Measurements from ENCODE around the gene WDR89. TPM values are rescaled to one million over a fixed set of nuclear protein-coding genes. Genes with fewer than 3 reads are reported as not detected.
A peak's percentile ranks its signal among the peaks of the same experiment; 100 is the strongest.

WDR89 gene

GRCh38 chr14:63551332-63551731 lies 90.3 kb downstream of the WDR89 start:
- Histone ChIP-seq H2BK5ac (ENCODE audit: low read length) (no peak overlapping the region), H2AFZ (ENCODE audit: low read length) (peak overlapping the region; percentile 70), H3K4me2 (ENCODE audit: insufficient read depth, low read length, poor library complexity, severe bottlenecking) (no peak overlapping the region), H3K79me1 (ENCODE audit: low read depth, low read length) (no peaks in the 10 kb centered on the region), H3K27ac (replicated peaks; ENCODE audit: low read length) (no peak overlapping the region), H3K9ac (ENCODE audit: low read depth, low read length, poor library complexity) (no peak overlapping the region), H3K4me3 (ENCODE audit: low read length in 2 of 2) (no peak overlapping the region), H2BK120ac (ENCODE audit: low read depth, low read length) (no peak overlapping the region), H3K27me3 (ENCODE audit: control insufficient read depth in 3 of 3, insufficient read depth in 3 of 3, low read depth in 1 of 3, low read length in 3 of 3) (no peaks in the 10 kb centered on the region), H4K8ac (ENCODE audit: low read depth, low read length) (no peak overlapping the region), H3K4me1 (ENCODE audit: control insufficient read depth in 2 of 2, insufficient read depth in 1 of 2, low read depth in 1 of 2, low read length in 2 of 2) (no peaks in the 10 kb centered on the region), H4K91ac (ENCODE audit: low read depth, low read length, poor library complexity) (no peak overlapping the region), H3K9me3 (replicated peaks in 1 of 2; ENCODE audit: control insufficient read depth in 2 of 2, insufficient read depth in 1 of 2, low read depth in 1 of 2, low read length in 2 of 2) (no peaks in the 10 kb centered on the region), H3K18ac (ENCODE audit: low read length) (no peak overlapping the region), H2BK15ac (ENCODE audit: low read length) (no peak overlapping the region), H3K4ac (ENCODE audit: low read length) (no peak overlapping the region), H3K23ac (ENCODE audit: low read depth, low read length, poor library complexity) (no peak overlapping the region), H3K36me3 (replicated peaks in 1 of 2; ENCODE audit: control insufficient read depth in 2 of 2, insufficient read depth in 2 of 2, low read length in 2 of 2) (no peaks in the 10 kb centered on the region), H2BK12ac (ENCODE audit: low read length) (no peak overlapping the region), H2AK5ac (ENCODE audit: low read depth, low read length) (no peak overlapping the region), H3K14ac (ENCODE audit: low read length) (no peak overlapping the region)
- no peak for DNase-seq (ENCODE audit: low spot score)
- WGBS, 2 donors (ENCODE audit: extremely low coverage in 2 of 2, insufficient read length in 2 of 2, insufficient replicate concordance in 1 of 2), result no CpG with 5 or more reads among the region's 3 CpGs

DNA sequence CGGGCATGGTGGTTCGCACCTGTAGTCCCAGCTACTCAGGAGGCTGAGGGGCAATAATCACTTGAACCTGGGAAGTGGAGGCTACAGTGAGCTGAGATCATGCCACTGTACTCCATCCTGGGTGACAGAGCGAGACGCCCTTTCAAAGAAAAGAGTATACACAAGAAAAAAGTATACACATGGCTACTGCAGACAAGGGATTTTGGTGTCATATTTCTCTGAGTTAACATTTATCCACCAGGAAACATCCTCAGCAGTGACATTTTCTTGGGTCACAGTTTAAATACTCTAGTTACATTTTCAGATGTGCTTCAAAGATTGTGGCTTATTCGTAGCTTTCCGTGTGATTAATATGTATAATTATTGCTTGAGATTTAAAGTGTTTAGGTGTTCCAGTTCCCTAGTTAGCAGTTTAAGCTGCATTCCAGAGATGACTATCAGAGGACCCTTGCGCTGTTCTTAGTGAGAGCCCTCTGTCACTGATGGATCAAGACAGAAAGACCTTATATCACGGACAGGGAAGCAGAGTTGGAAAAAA lies 93.8 kb downstream of the WDR89 start:
- WGBS, 2 donors (ENCODE audit: extremely low coverage in 2 of 2, insufficient read length in 2 of 2, insufficient replicate concordance in 1 of 2), result no CpG with 5 or more reads among the region's 8 CpGs
- Histone ChIP-seq H3K9me3 (replicated peaks in 1 of 2; ENCODE audit: control insufficient read depth in 2 of 2, insufficient read depth in 1 of 2, low read depth in 1 of 2, low read length in 2 of 2) (no peaks in the 10 kb centered on the region), H3K23ac (ENCODE audit: low read depth, low read length, poor library complexity) (no peak overlapping the region), H3K18ac (ENCODE audit: low read length) (no peak overlapping the region), H2BK5ac (ENCODE audit: low read length) (no peak overlapping the region), H3K4me2 (ENCODE audit: insufficient read depth, low read length, poor library complexity, severe bottlenecking) (no peak overlapping the region), H3K27ac (replicated peaks; ENCODE audit: low read length) (no peak overlapping the region), H3K4ac (ENCODE audit: low read length) (no peak overlapping the region), H3K9ac (ENCODE audit: low read depth, low read length, poor library complexity) (no peak overlapping the region), H3K4me1 (ENCODE audit: control insufficient read depth in 2 of 2, insufficient read depth in 1 of 2, low read depth in 1 of 2, low read length in 2 of 2) (no peaks in the 10 kb centered on the region), H2BK15ac (ENCODE audit: low read length) (no peak overlapping the region), H2AFZ (ENCODE audit: low read length) (no peak overlapping the region), H4K8ac (ENCODE audit: low read depth, low read length) (no peak overlapping the region), H3K36me3 (replicated peaks in 1 of 2; ENCODE audit: control insufficient read depth in 2 of 2, insufficient read depth in 2 of 2, low read length in 2 of 2) (no peaks in the 10 kb centered on the region), H3K4me3 (ENCODE audit: low read length in 2 of 2) (no peak overlapping the region), H3K14ac (ENCODE audit: low read length) (no peak overlapping the region), H2BK12ac (ENCODE audit: low read length) (no peak overlapping the region), H2BK120ac (ENCODE audit: low read depth, low read length) (no peak overlapping the region), H4K91ac (ENCODE audit: low read depth, low read length, poor library complexity) (no peak overlapping the region), H3K79me1 (ENCODE audit: low read depth, low read length) (peaks cover 1% of the 10 kb centered on the region), H2AK5ac (ENCODE audit: low read depth, low read length) (no peak overlapping the region), H3K27me3 (ENCODE audit: control insufficient read depth in 3 of 3, insufficient read depth in 3 of 3, low read depth in 1 of 3, low read length in 3 of 3) (no peaks in the 10 kb centered on the region)
- no peak for DNase-seq (ENCODE audit: low spot score)

Small RNAs within 50 kb of the gene (small RNA-seq; reads per million reads assigned to genes)
- gene RF00012 (ENCODE audit: insufficient read depth) (not detected), gene RF00019 (ENCODE audit: insufficient read depth) (not detected), gene RNU6-1162P (ENCODE audit: insufficient read depth) (not detected), gene RNU6-597P (ENCODE audit: insufficient read depth) (not detected)
